Caki2 (cell line): ENCODE data around the gene TBC1D16. TPM values are rescaled to one million over a fixed set of nuclear protein-coding genes. Genes with fewer than 3 reads are reported as not detected.
A peak's percentile ranks its signal among the peaks of the same experiment; 100 is the strongest.
"Not testable (repeated sequence)": the region's sequence is repeated elsewhere in the genome, so short reads cannot be mapped to it uniquely, and the experiment has no call there.

Experiments
- DNase-seq: peaks from one replicate; pipeline ENCODE4 v3.0.0-alpha.2; 2015; ENCODE audit warnings: low read depth
- in situ Hi-C: cut with HindIII; loops from 2 replicates; pipeline ENCODE4 v1.10.0; 2016; ENCODE audit warnings: low sequenced_read_pairs, low pct_unique_long_range_greater_than_20kb, mixed read lengths
- total RNA-seq: library from RNA; depleted of rRNA; stranded (reverse); fragments of >200 nt; shearing (Covaris generic); gene quantifications from 2 replicates; pipeline ENCODE4 v1.2.3, GENCODE V29; 2014; ENCODE audit warnings: low replicate concordance

The TBC1D16 gene
- total RNA-seq, 1 experiment from 2014 or later = 25.8 TPM

- in situ Hi-C loops = no loop called here
- no peak for DNase-seq
These were observed 40.0 kb downstream of the TBC1D16 start for GRCh38 chr17:79995696-79996095.

- in situ Hi-C loops = no loop called here
These were observed 41.1 kb downstream of the TBC1D16 start for GRCh38 chr17:79994602-79995001.

GRCh38 chr17:79994228-79994569 is 41.5 kb downstream of the TBC1D16 start:
- in situ Hi-C loops, DNase-seq: not testable (repeated sequence)

More at GRCh38 chr17:79994602-79995001, 41.1 kb downstream of the TBC1D16 start:
- DNase-seq = no peak

- in situ Hi-C loops = no loop called here
These were observed 42.1 kb downstream of the TBC1D16 start for GRCh38 chr17:79993390-79994227.

GRCh38 chr17:79992649-79993389 is 42.9 kb downstream of the TBC1D16 start:
- in situ Hi-C loops = no loop called here
- no peak for DNase-seq

More at GRCh38 chr17:79993390-79994227, 42.1 kb downstream of the TBC1D16 start:
- DNase-seq = no peak

- in situ Hi-C loops = no loop called here
- DNase-seq = no peak
These were observed 43.6 kb downstream of the TBC1D16 start for GRCh38 chr17:79991924-79992648.

- DNase-seq = peak; percentile 46
- in situ Hi-C loops = no loop called here
These were observed 44.3 kb downstream of the TBC1D16 start for GRCh38 chr17:79991140-79991923.

- in situ Hi-C loops = no loop called here
These were observed 45.0 kb downstream of the TBC1D16 start for GRCh38 chr17:79990704-79991103.

GRCh38 chr17:79990051-79990592 is 45.5 kb downstream of the TBC1D16 start:
- in situ Hi-C loops = no loop called here
- DNase-seq = no peak

More at GRCh38 chr17:79990704-79991103, 45.0 kb downstream of the TBC1D16 start:
- DNase-seq = no peak

- in situ Hi-C loops = no loop called here
- DNase-seq = no peak
These were observed 46.4 kb downstream of the TBC1D16 start for GRCh38 chr17:79989106-79989835.

- in situ Hi-C loops = no loop called here
- DNase-seq = peak; percentile 77
These were observed 47.3 kb downstream of the TBC1D16 start for GRCh38 chr17:79988185-79988971.

- in situ Hi-C loops = no loop called here
- DNase-seq = no peak
These were observed 47.8 kb downstream of the TBC1D16 start for GRCh38 chr17:79987935-79988184.

GRCh38 chr17:79987187-79987934 is 48.3 kb downstream of the TBC1D16 start:
- in situ Hi-C loops = no loop called here
- peak; percentile 20 for DNase-seq

- DNase-seq = no peak
- in situ Hi-C loops = no loop called here
These were observed 49.1 kb downstream of the TBC1D16 start for GRCh38 chr17:79986411-79987186.

- in situ Hi-C loops = no loop called here
- no peak for DNase-seq
These were observed 49.7 kb downstream of the TBC1D16 start for GRCh38 chr17:79985943-79986391.
